HL-60 (cell line): Measurements from ENCODE around the gene OSBPL6.

Experiments used
- DNase-seq, 2 experiments: peaks; one replicate each; pipeline ENCODE4 v3.0.0-alpha.2; 2010 to 2020; ENCODE audit warnings: low read depth in 1 of 2, low spot score in 1 of 2
- H3K27ac ChIP-seq: fragments of 250-450 bp; sonication (Bioruptor Pico); replicated peaks from 2 replicates; pipeline ENCODE4 v1.5.1; 2020; ENCODE audit warnings: mild to moderate bottlenecking, moderate library complexity
- H3K27me3 ChIP-seq: fragments of 250-450 bp; sonication (Bioruptor Pico); 2 replicates; pipeline ENCODE4 v1.5.1; 2021; ENCODE audit warnings: mild to moderate bottlenecking, moderate library complexity; ENCODE audit not compliant: insufficient read depth, poor library complexity, severe bottlenecking
- H3K4me3 ChIP-seq: replicated peaks from 2 replicates; pipeline ENCODE4 v1.5.1; 2011; ENCODE audit warnings: mild to moderate bottlenecking, control low read depth, low read length; ENCODE audit not compliant: insufficient read depth
- GABPA ChIP-seq: IDR thresholded peaks from 2 replicates; pipeline ENCODE4 v1.6.1; 2012; ENCODE audit warnings: low read depth
- POLR2AphosphoS5 ChIP-seq: IDR thresholded peaks from 2 replicates; pipeline ENCODE4 v1.6.1; 2012; ENCODE audit warnings: low read depth
- SPI1 ChIP-seq: IDR thresholded peaks from 2 replicates; pipeline ENCODE4 v1.6.1; 2012; ENCODE audit warnings: low read depth, mild to moderate bottlenecking, borderline replicate concordance
- TF ChIP-seq, protein P1 (sequence below): IDR thresholded peaks from one replicate; pipeline ENCODE4 v1.5.1; 2011; ENCODE audit warnings: low read length, control low read depth, inconsistent platforms; ENCODE audit not compliant: insufficient read depth
- TF ChIP-seq, protein P2 (sequence below): IDR thresholded peaks from 2 replicates; pipeline ENCODE4 v1.6.1; 2012; ENCODE audit warnings: low read depth; ENCODE audit not compliant: insufficient replicate concordance

OSBPL6 gene

DNA sequence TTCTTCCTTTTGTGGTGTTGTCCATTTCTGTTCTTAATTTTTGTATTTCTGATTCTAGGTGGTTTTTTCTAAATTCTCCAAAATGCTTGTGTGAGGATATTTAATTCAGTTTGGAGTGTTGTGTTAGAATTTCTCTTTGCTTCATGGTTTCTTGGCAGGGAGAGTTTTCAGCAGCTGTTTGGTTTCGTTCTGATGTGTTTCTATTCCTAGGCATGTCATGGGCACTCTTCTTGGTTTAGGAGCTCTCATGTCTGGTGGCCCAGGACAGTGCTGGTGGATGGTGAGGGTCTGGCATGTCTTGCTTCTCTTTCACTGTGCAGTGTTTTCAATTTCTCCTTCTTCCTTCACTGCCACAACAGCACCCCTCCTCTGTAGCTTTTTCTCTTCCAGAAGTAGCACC lies 52.9 kb downstream of the OSBPL6 start:
- Histone ChIP-seq H3K27me3 (no peaks in the 10 kb centered on the region), H3K4me3 (no peak overlapping the region), H3K27ac (no peak overlapping the region)
- TF ChIP-seq, protein P1, sequence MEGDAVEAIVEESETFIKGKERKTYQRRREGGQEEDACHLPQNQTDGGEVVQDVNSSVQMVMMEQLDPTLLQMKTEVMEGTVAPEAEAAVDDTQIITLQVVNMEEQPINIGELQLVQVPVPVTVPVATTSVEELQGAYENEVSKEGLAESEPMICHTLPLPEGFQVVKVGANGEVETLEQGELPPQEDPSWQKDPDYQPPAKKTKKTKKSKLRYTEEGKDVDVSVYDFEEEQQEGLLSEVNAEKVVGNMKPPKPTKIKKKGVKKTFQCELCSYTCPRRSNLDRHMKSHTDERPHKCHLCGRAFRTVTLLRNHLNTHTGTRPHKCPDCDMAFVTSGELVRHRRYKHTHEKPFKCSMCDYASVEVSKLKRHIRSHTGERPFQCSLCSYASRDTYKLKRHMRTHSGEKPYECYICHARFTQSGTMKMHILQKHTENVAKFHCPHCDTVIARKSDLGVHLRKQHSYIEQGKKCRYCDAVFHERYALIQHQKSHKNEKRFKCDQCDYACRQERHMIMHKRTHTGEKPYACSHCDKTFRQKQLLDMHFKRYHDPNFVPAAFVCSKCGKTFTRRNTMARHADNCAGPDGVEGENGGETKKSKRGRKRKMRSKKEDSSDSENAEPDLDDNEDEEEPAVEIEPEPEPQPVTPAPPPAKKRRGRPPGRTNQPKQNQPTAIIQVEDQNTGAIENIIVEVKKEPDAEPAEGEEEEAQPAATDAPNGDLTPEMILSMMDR = no peak
- TF ChIP-seq, protein P2, sequence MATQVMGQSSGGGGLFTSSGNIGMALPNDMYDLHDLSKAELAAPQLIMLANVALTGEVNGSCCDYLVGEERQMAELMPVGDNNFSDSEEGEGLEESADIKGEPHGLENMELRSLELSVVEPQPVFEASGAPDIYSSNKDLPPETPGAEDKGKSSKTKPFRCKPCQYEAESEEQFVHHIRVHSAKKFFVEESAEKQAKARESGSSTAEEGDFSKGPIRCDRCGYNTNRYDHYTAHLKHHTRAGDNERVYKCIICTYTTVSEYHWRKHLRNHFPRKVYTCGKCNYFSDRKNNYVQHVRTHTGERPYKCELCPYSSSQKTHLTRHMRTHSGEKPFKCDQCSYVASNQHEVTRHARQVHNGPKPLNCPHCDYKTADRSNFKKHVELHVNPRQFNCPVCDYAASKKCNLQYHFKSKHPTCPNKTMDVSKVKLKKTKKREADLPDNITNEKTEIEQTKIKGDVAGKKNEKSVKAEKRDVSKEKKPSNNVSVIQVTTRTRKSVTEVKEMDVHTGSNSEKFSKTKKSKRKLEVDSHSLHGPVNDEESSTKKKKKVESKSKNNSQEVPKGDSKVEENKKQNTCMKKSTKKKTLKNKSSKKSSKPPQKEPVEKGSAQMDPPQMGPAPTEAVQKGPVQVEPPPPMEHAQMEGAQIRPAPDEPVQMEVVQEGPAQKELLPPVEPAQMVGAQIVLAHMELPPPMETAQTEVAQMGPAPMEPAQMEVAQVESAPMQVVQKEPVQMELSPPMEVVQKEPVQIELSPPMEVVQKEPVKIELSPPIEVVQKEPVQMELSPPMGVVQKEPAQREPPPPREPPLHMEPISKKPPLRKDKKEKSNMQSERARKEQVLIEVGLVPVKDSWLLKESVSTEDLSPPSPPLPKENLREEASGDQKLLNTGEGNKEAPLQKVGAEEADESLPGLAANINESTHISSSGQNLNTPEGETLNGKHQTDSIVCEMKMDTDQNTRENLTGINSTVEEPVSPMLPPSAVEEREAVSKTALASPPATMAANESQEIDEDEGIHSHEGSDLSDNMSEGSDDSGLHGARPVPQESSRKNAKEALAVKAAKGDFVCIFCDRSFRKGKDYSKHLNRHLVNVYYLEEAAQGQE = no peak
- no peak for DNase-seq

DNA sequence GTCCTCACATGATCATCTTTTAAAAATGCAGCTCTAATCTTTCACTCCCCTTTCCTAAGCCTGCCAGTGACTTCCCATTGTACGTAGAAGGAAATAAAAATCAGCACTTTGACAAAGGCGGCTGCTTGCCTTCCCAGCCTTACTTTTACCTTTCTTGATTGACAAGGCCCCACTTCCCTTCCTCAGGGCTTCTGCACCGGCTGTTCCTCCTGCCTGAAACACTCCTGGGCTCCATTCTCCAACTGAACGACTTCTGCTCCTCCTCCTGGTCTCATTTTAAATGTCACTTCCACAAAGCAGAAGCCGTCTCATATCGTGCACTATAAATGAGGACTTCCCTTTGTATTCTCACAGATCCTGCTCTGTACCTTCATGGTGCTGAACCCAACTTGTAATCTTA lies 56.1 kb downstream of the OSBPL6 start:
- Histone ChIP-seq H3K4me3 (no peak overlapping the region), H3K27ac (no peak overlapping the region), H3K27me3 (no peaks in the 10 kb centered on the region)
- peak in 1 of 2 experiments; percentile 25 for DNase-seq
- TF ChIP-seq, protein P2 = no peak
- TF ChIP-seq POLR2AphosphoS5 = no peak
- TF ChIP-seq GABPA = no peak
- TF ChIP-seq, protein P1 = no peak
- peak; percentile 61; the same call in 1 of the 2 replicates for TF ChIP-seq SPI1

DNA sequence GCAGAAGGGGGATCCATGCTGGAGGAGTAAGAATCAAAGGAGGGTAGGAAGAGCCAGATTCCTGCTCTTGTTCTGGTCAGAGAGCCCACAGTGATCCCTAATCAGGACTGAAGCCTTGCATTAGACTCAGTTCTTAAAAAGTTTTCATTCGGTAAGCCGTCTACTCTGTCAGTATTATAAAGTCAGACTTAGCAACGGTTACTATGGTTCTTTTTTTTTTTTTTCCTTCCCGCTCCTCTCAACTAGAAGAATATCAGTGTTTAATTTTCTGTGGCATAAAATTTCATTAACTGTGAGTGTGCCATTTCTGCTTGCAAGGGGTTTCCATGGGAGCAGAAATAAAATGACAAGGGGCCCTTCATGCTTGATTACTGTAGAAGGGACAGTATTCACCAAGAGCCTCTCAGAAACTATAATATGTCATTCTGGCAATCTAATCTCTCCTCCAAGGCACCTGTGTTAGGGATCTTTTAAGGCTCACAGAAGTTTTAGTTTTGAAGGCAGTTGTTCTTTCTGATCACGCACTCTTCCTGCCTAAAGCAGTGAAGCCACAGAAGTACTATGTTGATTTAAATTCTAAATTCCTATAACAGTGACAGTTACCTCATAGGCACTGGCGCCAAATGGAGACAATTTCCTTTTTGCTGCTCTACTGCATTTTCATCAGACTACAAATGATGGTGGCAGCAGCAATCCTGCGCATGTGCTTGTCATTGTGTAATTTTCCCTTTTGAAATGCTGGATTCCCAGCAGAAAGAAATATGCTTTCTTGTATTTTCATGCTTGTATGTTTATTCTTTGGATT lies 57.0 kb downstream of the OSBPL6 start:
- TF ChIP-seq POLR2AphosphoS5 = no peak
- no peak for TF ChIP-seq SPI1
- TF ChIP-seq, protein P2 = no peak
- TF ChIP-seq GABPA = no peak
- H3K4me3 ChIP-seq = no peak overlapping the region
- no peak for DNase-seq
- no peaks in the 10 kb centered on the region for H3K27me3 ChIP-seq
- H3K27ac ChIP-seq = no peak overlapping the region
